K562 (cell line): ENCODE data around the gene PIGK. TPM values are rescaled to one million over a fixed set of nuclear protein-coding genes. Genes with fewer than 3 reads are reported as not detected.

ENCODE experiments used
- ATAC-seq: fragments of 200-7000 bp; cut with Tn5 transposase; 3 replicates; pipeline ENCODE4 v1.9.1; 2020; ENCODE audit warnings: moderate library complexity
- BruUV-seq: library from RNA; stranded (reverse); fragments of 400-500 nt; replicated peaks from 2 replicates; lab custom pipeline; 2021; lab: Mats Ljungman, UMichigan
- CTCF ChIA-PET: fragments of 300-600 bp; formaldehyde crosslinking; extraction: SDS; loops from one replicate; lab custom pipeline; 2021; ENCODE audit warnings: low intra/inter-chr PET ratio; lab: Yijun Ruan, JAX
- POLR2A ChIA-PET: fragments of 300-600, 350-650 bp; sonication (Branson Sonifier 250); formaldehyde crosslinking; extraction: SDS; loops from one replicate; lab custom pipeline; 2021; ENCODE audit warnings: antibody characterized with exemption, inconsistent platforms; lab: Yijun Ruan, JAX
- DNase-seq, 4 experiments: peaks; one replicate each; pipeline versions ENCODE4 v3.0.0 to v3.0.0-alpha.2; 2011 to 2018; ENCODE audit warnings: low spot score in 3 of 4, mixed read lengths in 3 of 4; ENCODE audit errors: extremely low read depth in 1 of 4
- FAIRE-seq: peaks from 2 replicates; lab custom pipeline; 2011; peaks lifted over from hg19 to GRCh38; lab: Jason Lieb, UNC
- H2AFZ ChIP-seq: 2 replicates; pipeline ENCODE4 v1.6.0; 2011; ENCODE audit warnings: low read depth, low read length, control low read depth, inconsistent platforms
- H3K27ac ChIP-seq: fragments of 200-600 bp; 3 replicates; pipeline ENCODE4 v1.8.0; 2011; ENCODE audit warnings: low read depth, mild to moderate bottlenecking, control low read depth, inconsistent platforms, low read length, moderate library complexity, mixed read lengths; ENCODE audit errors: extremely low read depth
- H3K27me3 ChIP-seq, 2 experiments: fragments of 300-600 bp in 1 of 2; 2 replicates in 1 of 2; 3 replicates in 1 of 2; pipeline versions ENCODE4 v1.6.0 to v1.8.0; 2011; ENCODE audit warnings: inconsistent platforms in 2 of 2, low read length in 2 of 2, mild to moderate bottlenecking in 1 of 2, mixed read lengths in 1 of 2, moderate library complexity in 1 of 2; ENCODE audit not compliant: control insufficient read depth in 2 of 2, insufficient read depth in 2 of 2
- H3K36me3 ChIP-seq: fragments of 300-600 bp; 3 replicates; pipeline ENCODE4 v1.8.0; 2011; ENCODE audit warnings: mild to moderate bottlenecking, low read length, inconsistent platforms; ENCODE audit not compliant: control insufficient read depth, insufficient read depth
- H3K4me1 ChIP-seq, 2 experiments: fragments of 200-600 bp in 1 of 2; replicated peaks in 1 of 2; 2 replicates in 1 of 2; 3 replicates in 1 of 2; pipeline versions ENCODE4 v1.5.1 to v1.8.0; 2011; ENCODE audit warnings: inconsistent platforms in 2 of 2, low read length in 2 of 2, mild to moderate bottlenecking in 1 of 2, mixed read lengths in 1 of 2, moderate library complexity in 1 of 2; ENCODE audit not compliant: control insufficient read depth in 2 of 2, insufficient read depth in 2 of 2
- H3K4me2 ChIP-seq: 2 replicates; pipeline ENCODE4 v1.6.1; 2011; ENCODE audit warnings: low read length, control low read depth, inconsistent platforms, mixed read lengths; ENCODE audit not compliant: insufficient read depth
- H3K4me3 ChIP-seq: fragments of 200-600 bp; sonication (generic), shearing (Covaris generic); 2 replicates; pipeline ENCODE4 v1.5.1; 2016; ENCODE audit warnings: control low read depth, inconsistent platforms
- H3K79me2 ChIP-seq: fragments of 200-600 bp; 3 replicates; pipeline ENCODE4 v1.8.0; 2011; ENCODE audit warnings: low read length, inconsistent platforms; ENCODE audit not compliant: control insufficient read depth, insufficient read depth
- H3K9ac ChIP-seq, 2 experiments: 2 replicates each; pipeline versions ENCODE4 v1.6.0 to v1.6.1; 2011; ENCODE audit warnings: low read depth in 2 of 2, low read length in 2 of 2, control low read depth in 1 of 2, inconsistent platforms in 1 of 2, mild to moderate bottlenecking in 1 of 2, mixed read lengths in 1 of 2; ENCODE audit not compliant: insufficient read depth in 1 of 2
- H3K9me1 ChIP-seq: one replicate; pipeline ENCODE4 v1.6.0; 2011; ENCODE audit warnings: inconsistent platforms, mild to moderate bottlenecking, low read length, moderate library complexity; ENCODE audit not compliant: control insufficient read depth, insufficient read depth
- H3K9me3 ChIP-seq: replicated peaks from 2 replicates; pipeline ENCODE4 v1.5.1; 2011; ENCODE audit warnings: low read depth, low read length, inconsistent platforms; ENCODE audit not compliant: control insufficient read depth, insufficient read depth
- H4K20me1 ChIP-seq: replicated peaks from 2 replicates; pipeline ENCODE4 v1.6.1; 2011; ENCODE audit warnings: low read length, inconsistent platforms, mixed read lengths; ENCODE audit not compliant: control insufficient read depth, insufficient read depth
- ARID3A ChIP-seq: IDR thresholded peaks from 2 replicates; pipeline ENCODE4 v1.6.1; 2012; ENCODE audit warnings: low read depth, low read length, improper control_type of control experiment, borderline replicate concordance
- NONO ChIP-seq, 2 experiments: fragments of 200-400 bp in 1 of 2; fragments of 450-650 bp in 1 of 2; formaldehyde crosslinking in 1 of 2; IDR thresholded peaks; 2 replicates each; pipeline ENCODE4 v1.6.1; 2017; ENCODE audit warnings: low read depth in 2 of 2, mild to moderate bottlenecking in 2 of 2, moderate library complexity in 2 of 2, low read length in 1 of 2
- PBX2 ChIP-seq, 2 experiments: IDR thresholded peaks in 1 of 2; conservative IDR thresholded peaks in 1 of 2; 2 replicates each; pipeline ENCODE4 v1.6.1; 2016; ENCODE audit warnings: low read depth in 2 of 2, mild to moderate bottlenecking in 1 of 2, missing compliant biosample characterization in 1 of 2, missing genetic modification characterization in 1 of 2, moderate library complexity in 1 of 2
- TBP ChIP-seq: optimal IDR thresholded peaks from 2 replicates; pipeline ENCODE3; 2011; ENCODE audit warnings: low read depth, low read length, improper control_type of control experiment
- ZMIZ1 ChIP-seq, 2 experiments: fragments of 150-350 bp in 1 of 2; IDR thresholded peaks; 2 replicates each; pipeline ENCODE4 v1.6.1; 2012 to 2016; ENCODE audit warnings: low read depth in 2 of 2, low read length in 2 of 2, mild to moderate bottlenecking in 1 of 2, moderate library complexity in 1 of 2
- ZNF780A ChIP-seq: fragments of 250-450 bp; sonication (Bioruptor Pico); IDR thresholded peaks from 2 replicates; pipeline ENCODE4 v1.5.0; 2021; ENCODE audit warnings: mild to moderate bottlenecking
- WGBS: fragments of 100-300 bp; shearing (Covaris generic); methylation state at CpG from one replicate; pipeline ENCODE4 v1.1.6; 2016; ENCODE audit warnings: low coverage, mixed read lengths; ENCODE audit not compliant: insufficient coverage; ENCODE audit errors: missing lambda C conversion rate; 5-methylcytosine and 5-hydroxymethylcytosine counted together
- in situ Hi-C: fragments of 300-500 bp; cut with MboI; formaldehyde crosslinking; loops from 4 replicates; pipeline ENCODE4 v1.15.0; 2018; ENCODE audit warnings: inconsistent platforms, mixed read lengths
- intact Hi-C: fragments of 100-400 bp; cut with micrococcal nuclease; formaldehyde crosslinking; loops from 2 replicates; pipeline ENCODE4 v1.14.2; 2022
- polyA plus RNA-seq, 8 experiments: library from polyadenylated mRNA; depleted of rRNA in 4 of 8; stranded (reverse) in 5 of 8; unstranded in 3 of 8; fragments of >200 nt; fragmentation: Nextera tagmentation in 2 of 8; fragmentation: Illumina TruSeq in 1 of 8; extraction: Ambion mirVana in 2 of 8; extraction: Trizol in 1 of 8; gene quantifications; 2 replicates each; pipeline versions ENCODE4 v1.2.1 to v1.2.3, GENCODE V29; 2011 to 2014; ENCODE audit warnings: inconsistent platforms in 1 of 8, missing spikeins in 1 of 8
- total RNA-seq, 7 experiments: library from RNA; depleted of rRNA in 6 of 7; stranded (reverse); fragments of >200 nt in 6 of 7; fragmentation: Illumina TruSeq in 2 of 7; extraction: Trizol in 2 of 7; gene quantifications; 2 replicates each; pipeline versions ENCODE4 v1.2.1 to v1.2.3, GENCODE V29; 2011 to 2021; ENCODE audit warnings: low replicate concordance in 1 of 7

PIGK gene
- total and polyA plus RNA-seq, 9 of the 15 experiments (the other 6 are each of a cell fraction or from before 2014, with no cell fraction given) = 15.7 to 59.5 (median 29.9) TPM

- no peak overlapping the region for H3K4me2 ChIP-seq
- 94% methylated on average over 2 of the region's 2 CpGs for WGBS
- no peaks in the 10 kb centered on the region for H3K36me3 ChIP-seq
- ATAC-seq (no peak), DNase-seq (no peak)
- H2AFZ ChIP-seq = no peak overlapping the region
- H3K9me3 ChIP-seq = no peaks in the 10 kb centered on the region
- BruUV-seq = no TSS peak
- CTCF ChIA-PET = no interaction called here
- H3K9me1 ChIP-seq = no peaks in the 10 kb centered on the region
- no peaks in the 10 kb centered on the region for H4K20me1 ChIP-seq
- no peaks in the 10 kb centered on the region for H3K79me2 ChIP-seq
- H3K27ac ChIP-seq = no peak overlapping the region
- no peak overlapping the region for H3K9ac ChIP-seq
- intact Hi-C loops = no loop called here
- no peaks in the 10 kb centered on the region for H3K27me3 ChIP-seq
- H3K4me1 ChIP-seq = no peaks in the 10 kb centered on the region
- TF ChIP-seq NONO (IDR thresholded peaks at IDR 0.05; ENCODE audit: low read depth in 2 of 2, low read length in 1 of 2) (no peak), ZMIZ1 (IDR thresholded peaks at IDR 0.05; ENCODE audit: low read depth in 2 of 2, low read length in 2 of 2) (no peak), PBX2 (CRISPR knock-in tag; IDR thresholded peaks at IDR 0.05; ENCODE audit: low read depth) (no peak), PBX2 (tag; conservative IDR thresholded peaks at IDR 0.05; ENCODE audit: low read depth) (no peak), ARID3A (no peak), ZNF780A (CRISPR knock-in tag) (no peak), TBP (no peak)
- TF ChIP-seq, all 486 proteins: peak for 0
- in situ Hi-C loops = no loop called here
- FAIRE-seq = no peak
- POLR2A ChIA-PET = no interaction called here
- no peak overlapping the region for H3K4me3 ChIP-seq
Measured at GRCh38 chr1:77200806-77201205, 18.4 kb downstream of the PIGK start.
